ENCODE data around the gene ALDOB.
"Not testable (repeated sequence)": the region's sequence is repeated elsewhere in the genome, so short reads cannot be mapped to it uniquely, and the experiment has no call there.

DNA sequence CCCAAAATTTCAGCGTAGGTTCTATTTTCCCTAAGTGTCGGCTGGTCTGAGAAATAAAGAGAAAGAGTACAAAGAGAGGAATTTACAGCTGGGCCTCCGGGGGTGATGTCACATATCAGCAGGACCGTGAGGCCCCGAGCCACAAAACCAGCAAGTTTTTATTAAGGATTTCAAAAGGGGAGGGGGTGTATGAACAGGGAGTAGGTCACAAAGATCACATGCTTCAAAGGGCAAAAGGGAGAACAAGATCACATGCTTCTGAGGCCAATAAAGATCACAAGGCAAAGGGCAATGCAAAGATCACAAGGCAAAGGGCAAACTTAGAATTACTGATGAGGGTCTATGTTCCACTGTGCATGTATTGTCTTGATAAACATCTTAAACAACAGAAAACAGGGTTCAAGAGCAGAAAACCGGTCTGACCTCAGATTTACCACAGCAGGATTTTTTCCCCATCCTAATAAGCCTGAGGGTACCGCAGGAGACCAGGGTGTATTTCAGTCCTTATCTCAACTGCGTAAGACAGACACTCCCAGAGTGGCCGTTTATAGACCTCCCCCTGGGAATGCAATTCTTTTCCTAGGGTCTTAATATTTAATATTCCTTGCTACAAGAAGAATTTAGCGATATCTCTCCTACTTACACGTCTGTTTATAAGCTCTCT, 50.6 kb downstream of the ALDOB start, which contains the start of gene BAAT:
- TF ChIP-seq, protein P1, sequence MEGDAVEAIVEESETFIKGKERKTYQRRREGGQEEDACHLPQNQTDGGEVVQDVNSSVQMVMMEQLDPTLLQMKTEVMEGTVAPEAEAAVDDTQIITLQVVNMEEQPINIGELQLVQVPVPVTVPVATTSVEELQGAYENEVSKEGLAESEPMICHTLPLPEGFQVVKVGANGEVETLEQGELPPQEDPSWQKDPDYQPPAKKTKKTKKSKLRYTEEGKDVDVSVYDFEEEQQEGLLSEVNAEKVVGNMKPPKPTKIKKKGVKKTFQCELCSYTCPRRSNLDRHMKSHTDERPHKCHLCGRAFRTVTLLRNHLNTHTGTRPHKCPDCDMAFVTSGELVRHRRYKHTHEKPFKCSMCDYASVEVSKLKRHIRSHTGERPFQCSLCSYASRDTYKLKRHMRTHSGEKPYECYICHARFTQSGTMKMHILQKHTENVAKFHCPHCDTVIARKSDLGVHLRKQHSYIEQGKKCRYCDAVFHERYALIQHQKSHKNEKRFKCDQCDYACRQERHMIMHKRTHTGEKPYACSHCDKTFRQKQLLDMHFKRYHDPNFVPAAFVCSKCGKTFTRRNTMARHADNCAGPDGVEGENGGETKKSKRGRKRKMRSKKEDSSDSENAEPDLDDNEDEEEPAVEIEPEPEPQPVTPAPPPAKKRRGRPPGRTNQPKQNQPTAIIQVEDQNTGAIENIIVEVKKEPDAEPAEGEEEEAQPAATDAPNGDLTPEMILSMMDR (IDR thresholded peaks at IDR 0.05), result not testable (repeated sequence)
- TF ChIP-seq POLR2A (IDR thresholded peaks at IDR 0.05), result not testable (repeated sequence)

Data from uterus (tissue), 2 donors.